ENCODE measurements around the gene DCUN1D3. TPM values are rescaled to one million over a fixed set of nuclear protein-coding genes. Genes with fewer than 3 reads are reported as not detected.

DCUN1D3 gene
- total and polyA plus RNA-seq, 2 donors (not counting 3 experiments of a cell fraction or from before 2014, with no cell fraction given), result 10.4 to 35.0 TPM

GRCh38 chr16:20873331-20873730 is 26.8 kb downstream of the DCUN1D3 start:
- peaks cover 40% of the 10 kb centered on the region for H3K4me1 ChIP-seq (ENCODE audit: control insufficient read depth, extremely low read depth, insufficient read depth, low read length)

More at GRCh38 chr16:20873331-20873730, 26.8 kb downstream of the DCUN1D3 start:
- no peaks in the 10 kb centered on the region for H3K9me1 ChIP-seq (replicated peaks; ENCODE audit: control insufficient read depth, extremely low read depth, insufficient read depth, low read length)
- BruUV-seq (replicated peaks), result no TSS peak
- H3K79me2 ChIP-seq (ENCODE audit: control insufficient read depth, insufficient read depth, low read length), result peaks cover 92% of the 10 kb centered on the region
- intact Hi-C loops (cut with micrococcal nuclease) (no loop called here), dilution Hi-C loops (cut with MboI; ENCODE audit: extremely low pct_ligation_motif_present, low sequenced_read_pairs) (no loop called here)
- CTCF ChIA-PET, result interaction anchor here (1.4 kb wide), 1 partner anchor 19 kb away, joined by 5 read pairs; no protein-coding TSS in a partner anchor
- no peak overlapping the region for H3K4me3 ChIP-seq (replicated peaks in 1 of 3; ENCODE audit: insufficient read depth in 1 of 3, low read depth in 1 of 3, low read length in 3 of 3)
- H3K9me3 ChIP-seq (replicated peaks; ENCODE audit: control insufficient read depth, insufficient read depth, low read length), result no peaks in the 10 kb centered on the region
- peaks cover 5% of the 10 kb centered on the region for H4K20me1 ChIP-seq (replicated peaks; ENCODE audit: control insufficient read depth, extremely low read depth, insufficient read depth, low read length)
- H3K36me3 ChIP-seq (ENCODE audit: control insufficient read depth in 2 of 2, extremely low read depth in 1 of 2, insufficient read depth in 2 of 2, low read length in 2 of 2), result peaks cover 2 to 6% of the 10 kb centered on the region in 2 experiments
- no peak overlapping the region for H2AFZ ChIP-seq (ENCODE audit: low read depth, low read length)
- FAIRE-seq (no peak), DNase-seq (ENCODE audit: low read depth, low spot score) (no peak)
- H3K27me3 ChIP-seq (ENCODE audit: control insufficient read depth in 2 of 2, insufficient read depth in 2 of 2, low read length in 2 of 2), result no peaks in the 10 kb centered on the region
- H3K9ac ChIP-seq (replicated peaks; ENCODE audit: extremely low read depth, insufficient read depth, low read length), result no peak overlapping the region
- H3K27ac ChIP-seq (ENCODE audit: insufficient read depth, low read depth, low read length), result no peak overlapping the region
- no peak for TF ChIP-seq CTCF (IDR thresholded peaks at IDR 0.05; ENCODE audit: extremely low read depth in 1 of 2, insufficient read depth in 1 of 2, low read depth in 1 of 2, low read length in 2 of 2)
- TF ChIP-seq POLR2A (IDR thresholded peaks at IDR 0.05; ENCODE audit: low read depth, low read length), result no peak
- TF ChIP-seq GATA2 (IDR thresholded peaks at IDR 0.05; ENCODE audit: insufficient read depth, insufficient read length, low read depth, low read length), result no peak
- no peak for TF ChIP-seq EZH2 (IDR thresholded peaks at IDR 0.05; ENCODE audit: borderline replicate concordance, low read depth, low read length, severe bottlenecking)
- no peak for TF ChIP-seq JUN (IDR thresholded peaks at IDR 0.05; ENCODE audit: borderline replicate concordance, insufficient read depth, insufficient read length, low read depth)
- no peak for TF ChIP-seq MYC (IDR thresholded peaks at IDR 0.05; ENCODE audit: low read depth, low read length)
- no peak for TF ChIP-seq POLR2AphosphoS5 (IDR thresholded peaks at IDR 0.05; ENCODE audit: insufficient read depth, low read depth, low read length)
- no peak for TF ChIP-seq FOS (IDR thresholded peaks at IDR 0.05; ENCODE audit: borderline replicate concordance, insufficient read depth, low read length)
- TF ChIP-seq, protein P1, sequence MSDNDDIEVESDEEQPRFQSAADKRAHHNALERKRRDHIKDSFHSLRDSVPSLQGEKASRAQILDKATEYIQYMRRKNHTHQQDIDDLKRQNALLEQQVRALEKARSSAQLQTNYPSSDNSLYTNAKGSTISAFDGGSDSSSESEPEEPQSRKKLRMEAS (IDR thresholded peaks at IDR 0.05; ENCODE audit: insufficient read depth, insufficient read length), result no peak
- H3K4me2 ChIP-seq (ENCODE audit: insufficient read depth, low read length), result no peak overlapping the region
- POLR2A ChIA-PET, result no interaction called here

Data from endothelial cell of umbilical vein (primary cell).